Measurements from ENCODE around the gene PIK3R2. TPM values are rescaled to one million over a fixed set of nuclear protein-coding genes. Genes with fewer than 3 reads are reported as not detected.

The PIK3R2 gene
- total RNA-seq, 1 experiment from 2014 or later: 11.3 TPM

DNA sequence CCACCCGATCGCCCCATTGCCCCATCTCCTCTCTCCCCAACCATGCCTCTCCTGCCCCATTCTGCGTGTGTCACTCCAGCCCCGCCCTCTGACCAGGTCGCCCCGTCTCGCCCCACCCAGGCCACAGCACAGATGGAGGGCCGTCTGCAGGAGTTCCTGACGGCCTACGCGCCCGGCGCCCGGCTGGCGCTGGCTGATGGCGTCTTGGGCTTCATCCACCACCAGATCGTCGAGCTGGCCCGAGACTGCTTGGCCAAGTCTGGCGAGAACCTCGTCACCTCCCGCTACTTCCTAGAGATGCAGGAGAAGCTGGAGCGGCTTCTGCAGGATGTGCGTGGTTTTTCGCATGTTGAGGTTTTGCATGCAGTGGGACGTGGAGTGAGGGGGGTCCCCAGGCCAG lies 29.1 kb upstream of the PIK3R2 start:
- DNase-seq (ENCODE audit: low read depth): no peak

DNA sequence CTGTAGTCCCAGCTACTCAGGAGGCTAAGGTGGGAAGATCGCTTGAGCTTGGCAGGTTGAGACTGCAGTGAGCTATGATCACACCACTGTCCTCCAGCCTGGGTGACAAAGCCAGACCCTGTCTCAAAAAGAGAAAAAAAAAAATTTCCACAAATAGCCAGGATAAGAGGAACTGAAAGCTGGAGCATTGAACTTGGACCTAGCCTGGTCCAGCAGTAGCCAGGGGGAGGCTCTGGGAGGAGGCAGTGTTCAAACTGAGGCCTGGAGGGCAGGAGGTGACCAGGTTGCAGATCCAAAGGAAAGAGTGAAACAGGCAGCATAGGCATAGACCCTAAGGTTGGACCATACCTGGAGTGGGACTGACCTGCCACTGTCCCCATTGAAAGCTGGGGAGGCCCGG lies 26.9 kb upstream of the PIK3R2 start:
- DNase-seq (ENCODE audit: low read depth): no peak

DNA sequence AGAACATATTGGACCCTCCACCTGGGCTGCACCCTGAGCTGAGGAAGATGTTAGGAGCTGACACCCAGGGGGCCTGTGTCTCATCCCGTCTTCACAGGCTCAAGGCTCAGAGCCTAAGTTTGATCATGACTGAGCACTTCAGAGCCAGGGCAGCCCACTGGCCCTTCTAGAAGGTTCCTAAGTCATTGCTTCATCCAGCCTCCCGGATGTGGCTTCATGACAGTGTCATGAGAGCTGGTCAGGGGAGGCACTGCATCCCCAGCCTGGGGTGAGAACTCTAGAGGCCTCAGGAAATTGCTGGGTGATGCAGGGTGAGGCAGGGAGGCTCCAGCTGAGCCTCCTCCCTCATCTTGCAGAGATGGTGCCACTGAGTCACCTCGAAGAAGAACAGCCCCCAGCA lies 24.9 kb upstream of the PIK3R2 start:
- DNase-seq (ENCODE audit: low read depth): peak; percentile 59

DNA sequence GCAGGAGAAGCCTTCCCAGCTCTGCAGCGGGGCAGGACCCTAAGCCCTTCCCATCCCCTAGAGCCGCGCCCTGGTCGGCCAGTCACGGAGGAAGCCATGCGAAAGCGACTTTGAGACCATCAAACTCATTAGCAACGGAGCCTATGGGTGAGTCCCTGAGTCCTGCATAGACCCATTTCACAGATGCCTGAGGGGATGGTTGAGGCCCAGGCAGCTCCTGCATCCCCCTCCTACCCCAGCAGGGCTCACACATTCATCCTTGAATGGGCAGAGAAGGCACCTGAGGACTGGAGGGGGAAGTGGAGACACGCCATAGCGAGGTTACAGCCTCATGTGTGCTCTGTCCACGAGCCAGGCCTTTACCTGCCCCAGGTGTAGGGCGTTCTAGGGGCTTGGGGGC lies 24.2 kb upstream of the PIK3R2 start:
- no peak for DNase-seq (ENCODE audit: low read depth)

DNA sequence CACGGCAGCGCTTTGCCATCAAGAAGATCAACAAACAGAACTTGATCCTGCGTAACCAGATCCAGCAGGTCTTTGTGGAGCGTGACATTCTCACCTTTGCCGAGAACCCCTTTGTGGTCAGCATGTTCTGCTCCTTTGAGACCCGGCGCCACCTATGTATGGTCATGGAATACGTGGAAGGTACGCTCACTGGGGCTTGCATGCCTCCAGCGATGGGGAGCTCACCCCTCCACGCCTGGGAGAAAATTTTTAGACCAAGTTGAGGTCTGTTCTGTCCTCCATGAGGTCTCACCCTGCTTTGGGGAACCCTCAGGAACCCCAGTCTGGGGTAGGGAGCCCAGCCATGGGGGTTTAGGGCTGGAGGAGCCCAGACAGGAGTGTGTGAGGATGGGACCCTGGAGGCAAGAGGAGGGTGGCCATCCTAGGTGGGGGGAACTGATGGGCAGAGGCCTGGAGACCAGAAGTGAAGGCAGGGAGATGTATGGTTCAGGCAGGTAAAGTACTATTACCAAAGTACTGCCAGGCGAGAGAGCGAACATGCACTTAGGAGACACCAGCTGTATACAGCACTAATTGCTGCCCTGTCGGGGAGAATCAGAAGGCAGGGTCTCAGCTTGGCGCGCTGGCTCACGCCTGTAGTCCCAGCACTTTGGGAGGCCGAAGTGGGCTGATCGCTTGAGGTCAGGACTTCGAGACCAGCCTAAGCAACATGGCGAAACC lies 22.3 kb upstream of the PIK3R2 start:
- DNase-seq (ENCODE audit: low read depth): no peak

DNA sequence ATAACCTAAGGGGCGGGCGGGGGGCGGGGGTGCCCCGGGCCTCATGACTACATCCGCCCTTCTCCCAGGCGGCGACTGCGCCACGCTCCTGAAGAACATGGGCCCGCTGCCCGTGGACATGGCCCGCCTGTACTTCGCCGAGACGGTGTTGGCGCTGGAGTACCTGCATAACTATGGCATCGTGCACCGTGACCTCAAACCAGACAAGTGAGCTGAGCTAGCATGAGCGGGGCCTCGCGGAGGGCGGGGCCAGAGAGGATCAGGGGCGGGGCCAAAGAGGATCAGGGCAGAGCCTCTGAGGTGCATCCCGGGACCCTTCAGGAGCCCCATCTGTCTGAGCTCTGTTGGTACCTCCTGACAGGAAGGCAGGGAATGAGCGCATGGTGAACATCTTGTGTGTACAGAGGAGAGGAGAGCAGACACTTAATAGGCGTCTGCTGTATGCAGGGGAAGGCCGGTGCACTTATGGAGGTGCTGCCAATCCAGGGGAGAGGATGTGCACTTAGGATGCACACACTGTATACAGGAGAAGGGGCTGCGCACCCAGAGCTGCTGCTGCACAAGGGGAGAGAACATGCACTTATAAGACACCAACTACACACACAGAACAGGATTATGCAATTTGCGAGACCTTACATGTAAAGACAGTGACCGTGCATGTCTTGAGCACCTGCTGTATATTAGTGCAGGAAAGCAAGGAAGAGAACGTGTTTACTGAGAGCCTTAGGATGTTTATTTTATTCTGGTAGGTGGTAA lies 20.9 kb upstream of the PIK3R2 start:
- DNase-seq (ENCODE audit: low read depth): no peak

DNA sequence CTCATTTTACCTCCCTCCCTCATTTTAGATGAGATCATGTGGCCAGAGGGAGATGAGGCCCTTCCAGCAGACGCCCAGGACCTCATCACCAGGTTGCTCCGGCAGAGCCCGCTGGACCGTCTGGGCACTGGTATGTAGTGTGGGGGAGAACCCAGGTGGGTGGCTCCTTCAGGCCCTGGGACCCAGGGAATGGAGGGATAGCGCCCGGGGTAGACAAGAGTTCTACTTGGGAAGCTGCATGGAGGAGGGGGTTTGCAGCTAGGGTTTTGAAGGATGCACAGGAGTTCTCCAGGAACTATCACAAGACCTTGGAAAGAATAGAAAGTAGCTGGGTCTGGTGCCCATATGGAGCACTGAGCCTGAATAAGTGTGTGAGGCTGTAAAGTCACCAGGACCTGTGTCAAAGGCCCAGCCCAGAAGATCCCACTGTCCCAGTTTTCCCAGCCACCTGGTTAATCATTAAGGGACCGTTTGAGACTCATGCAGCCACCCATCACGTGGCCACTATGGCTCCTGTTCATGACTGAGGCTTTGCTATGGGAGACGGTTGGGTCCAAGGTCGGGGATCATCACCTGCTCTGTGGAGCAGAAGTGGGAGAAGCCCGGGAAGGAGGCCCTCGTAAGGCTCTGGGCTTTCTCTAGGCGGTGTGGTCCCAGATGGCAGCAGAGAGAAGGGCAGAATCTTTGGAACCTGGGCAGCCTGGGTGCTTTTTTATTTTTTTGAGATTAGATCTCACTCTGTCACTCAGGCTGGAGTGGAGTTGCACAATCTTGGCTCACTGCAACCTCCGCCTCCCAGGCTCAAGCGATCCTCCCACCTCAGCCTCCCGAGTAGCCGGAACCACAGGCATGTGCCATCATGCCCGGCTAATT lies 17.0 kb upstream of the PIK3R2 start:
- no peak for DNase-seq (ENCODE audit: low read depth)

DNA sequence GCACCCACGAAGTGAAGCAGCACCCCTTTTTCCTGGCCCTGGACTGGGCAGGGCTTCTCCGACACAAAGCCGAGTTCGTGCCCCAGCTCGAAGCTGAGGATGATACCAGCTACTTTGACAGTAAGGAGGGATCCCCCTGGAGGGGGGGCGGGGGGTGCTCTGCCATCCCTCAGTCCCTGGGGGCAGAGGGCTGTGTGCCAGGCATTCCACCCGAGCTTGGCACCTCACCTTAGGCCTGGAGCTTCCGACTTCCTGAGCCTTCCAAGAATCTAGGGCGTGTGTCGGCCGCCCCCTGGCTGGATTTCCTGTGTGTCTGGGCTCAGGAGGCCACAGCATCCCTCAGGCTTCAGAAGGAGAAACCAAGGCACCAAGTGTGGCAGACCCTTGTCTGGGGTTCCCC lies 15.7 kb upstream of the PIK3R2 start:
- no peak for DNase-seq (ENCODE audit: low read depth)

DNA sequence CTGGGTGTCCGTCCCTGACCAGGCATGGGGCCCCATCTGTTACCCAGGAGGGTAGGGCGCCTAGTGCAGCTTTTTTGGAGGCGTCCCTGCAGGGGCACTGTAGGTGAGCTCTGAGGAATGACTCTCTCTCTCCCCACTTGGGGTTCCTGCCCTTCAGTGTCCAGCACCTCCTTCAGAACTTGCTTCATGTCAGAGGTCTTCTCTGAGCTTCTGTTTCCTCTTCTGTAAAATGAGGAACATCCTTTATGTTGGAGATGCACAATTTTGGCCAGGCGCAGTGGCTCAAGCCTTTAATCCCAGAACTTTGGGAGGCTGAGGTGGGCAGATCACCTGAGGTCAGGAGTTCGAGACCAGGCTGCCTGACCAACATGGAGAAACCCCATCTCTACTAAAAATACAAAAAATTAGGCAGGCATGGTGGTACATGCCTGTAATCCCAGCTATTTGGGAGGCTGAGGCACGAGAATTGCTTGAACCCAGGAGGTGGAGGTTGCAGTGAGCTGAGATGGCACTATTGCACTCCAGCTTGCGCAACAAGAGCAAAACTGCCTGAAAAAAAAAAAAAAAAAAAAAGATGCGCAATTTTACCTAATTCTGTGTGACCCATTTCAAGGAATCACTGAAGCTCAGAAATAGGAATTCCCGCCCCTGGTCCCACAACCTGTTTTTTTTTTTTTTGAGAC lies 15.2 kb upstream of the PIK3R2 start:
- no peak for DNase-seq (ENCODE audit: low read depth)

DNA sequence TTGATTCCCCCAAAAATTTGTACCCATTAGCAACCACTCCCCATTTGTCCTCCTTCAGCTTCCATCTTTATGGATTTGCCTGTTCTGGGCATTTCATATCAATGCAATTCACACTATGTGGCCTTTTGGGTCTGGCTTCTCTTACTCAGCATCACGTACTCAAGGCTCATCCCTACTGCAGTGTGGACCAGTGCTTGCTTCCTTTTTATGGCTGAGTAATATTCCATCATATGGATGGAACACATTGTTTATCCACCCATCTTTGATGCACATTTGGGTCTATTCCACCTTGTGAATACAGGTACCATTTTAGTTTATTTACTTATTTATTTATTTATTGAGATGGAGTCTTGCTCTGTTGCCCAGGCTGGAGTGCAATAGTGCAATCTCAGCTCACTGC lies 12.5 kb upstream of the PIK3R2 start:
- DNase-seq (ENCODE audit: low read depth): no peak

DNA sequence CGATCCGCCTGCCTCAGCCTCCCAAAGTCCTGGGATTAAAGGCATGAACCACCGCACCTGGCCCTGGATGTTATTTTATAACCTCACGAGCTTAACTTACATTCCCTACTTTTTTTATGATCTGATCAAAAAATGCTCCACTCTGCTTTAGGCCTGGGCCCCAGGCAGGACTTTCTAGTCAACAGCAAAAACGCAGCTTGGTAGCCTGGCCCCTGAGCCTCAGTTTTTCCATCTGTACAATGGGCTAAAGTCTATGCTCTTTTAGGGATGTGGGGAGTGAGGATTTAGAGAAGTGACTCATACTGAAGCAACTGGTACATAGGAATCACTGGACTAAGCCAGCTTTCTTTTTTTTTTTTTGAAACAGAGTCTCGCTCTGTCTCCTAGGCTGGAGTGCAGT lies 11.9 kb upstream of the PIK3R2 start:
- DNase-seq (ENCODE audit: low read depth): no peak

DNA sequence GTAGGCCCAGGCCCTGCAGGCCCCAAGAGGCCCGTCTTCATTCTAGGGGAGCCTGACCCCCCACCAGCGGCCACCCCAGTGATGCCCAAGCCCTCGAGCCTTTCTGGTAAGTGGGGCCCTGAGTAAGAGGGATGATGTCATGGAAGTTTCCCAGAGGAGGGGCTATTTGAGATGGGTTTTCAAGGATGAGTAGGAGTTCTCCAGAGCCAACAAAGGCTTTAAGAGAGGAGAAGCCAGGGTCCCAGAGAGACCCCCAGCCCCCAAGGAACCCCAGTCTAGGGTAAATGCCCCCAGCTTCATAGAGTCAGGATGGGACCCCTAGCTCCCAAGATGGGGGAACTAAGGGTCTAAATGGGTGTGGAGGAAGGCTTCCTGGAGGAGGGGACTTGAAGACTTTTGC lies 9.1 kb upstream of the PIK3R2 start:
- DNase-seq (ENCODE audit: low read depth): no peak

DNA sequence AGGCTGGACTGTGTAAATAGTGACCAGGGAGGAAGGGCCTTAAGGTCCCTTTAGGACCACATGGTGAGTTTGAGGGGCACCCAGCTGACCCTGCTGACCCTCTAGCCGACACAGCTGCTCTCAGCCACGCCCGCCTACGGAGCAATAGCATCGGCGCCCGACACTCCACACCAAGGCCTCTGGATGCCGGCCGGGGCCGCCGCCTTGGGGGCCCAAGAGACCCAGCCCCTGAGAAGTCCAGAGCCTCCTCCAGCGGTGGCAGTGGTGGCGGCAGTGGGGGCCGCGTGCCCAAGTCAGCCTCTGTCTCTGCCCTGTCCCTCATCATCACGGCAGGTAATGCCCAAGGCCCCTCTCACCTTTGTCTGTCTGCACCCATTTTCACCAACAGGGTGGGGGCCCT lies 8.6 kb upstream of the PIK3R2 start:
- DNase-seq (ENCODE audit: low read depth): no peak

DNA sequence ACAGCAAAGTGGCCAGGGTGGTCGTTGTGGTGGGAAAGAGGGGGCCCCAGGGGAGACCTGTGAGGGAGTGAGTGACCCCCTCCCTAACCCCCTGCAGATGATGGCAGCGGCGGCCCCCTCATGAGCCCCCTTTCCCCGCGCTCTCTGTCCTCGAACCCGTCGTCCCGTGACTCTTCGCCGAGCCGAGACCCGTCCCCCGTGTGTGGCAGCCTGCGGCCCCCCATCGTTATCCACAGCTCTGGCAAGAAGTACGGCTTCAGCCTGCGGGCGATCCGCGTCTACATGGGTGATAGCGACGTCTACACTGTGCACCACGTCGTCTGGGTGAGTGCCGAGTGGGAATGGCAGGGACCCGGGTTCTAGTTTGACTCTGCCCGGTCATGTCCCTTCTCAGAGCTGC lies 8.1 kb upstream of the PIK3R2 start:
- no peak for DNase-seq (ENCODE audit: low read depth)

DNA sequence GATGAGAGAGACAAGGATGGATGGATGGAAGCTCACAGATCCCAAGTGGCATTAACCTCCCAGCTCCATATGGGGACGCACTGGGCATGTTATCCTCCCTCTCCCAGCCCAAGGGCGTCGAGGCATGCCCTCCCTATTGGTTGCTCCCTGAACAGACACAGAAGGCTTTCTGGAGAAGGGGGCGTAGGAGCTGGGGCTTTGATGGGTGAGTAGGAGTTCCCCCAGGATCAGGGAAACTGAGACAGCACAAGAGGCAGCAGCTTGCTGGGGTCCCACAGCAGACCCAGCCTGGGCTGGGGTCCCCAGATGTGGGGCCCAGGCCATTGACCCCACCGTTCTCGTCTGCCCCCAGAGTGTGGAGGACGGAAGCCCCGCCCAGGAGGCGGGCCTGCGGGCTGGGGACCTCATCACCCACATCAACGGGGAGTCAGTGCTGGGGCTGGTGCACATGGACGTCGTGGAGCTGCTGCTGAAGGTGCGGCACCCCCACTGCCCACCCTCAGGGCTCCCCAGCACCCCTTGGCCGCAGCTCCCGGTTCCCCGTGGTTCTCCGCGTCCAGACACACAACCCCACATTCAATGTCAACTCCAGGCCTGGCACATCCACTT lies 7.5 kb upstream of the PIK3R2 start:
- no peak for DNase-seq (ENCODE audit: low read depth)

DNA sequence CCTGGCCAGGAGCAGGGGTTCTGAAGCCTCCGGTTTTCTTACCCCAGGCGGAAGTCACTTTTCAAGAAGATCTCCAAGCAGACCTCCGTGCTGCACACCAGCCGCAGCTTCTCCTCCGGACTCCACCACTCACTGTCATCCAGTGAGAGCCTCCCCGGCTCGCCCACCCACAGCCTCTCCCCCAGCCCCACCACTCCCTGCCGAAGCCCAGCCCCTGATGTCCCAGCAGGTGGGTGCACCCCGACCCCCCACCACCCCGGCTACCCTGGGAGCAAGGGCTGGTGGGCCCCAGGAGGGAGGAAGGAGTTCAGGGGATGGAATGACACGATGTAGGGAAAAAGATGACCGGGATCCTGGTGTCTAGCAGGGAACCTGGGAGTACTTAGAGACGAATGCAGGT lies 5.6 kb upstream of the PIK3R2 start:
- no peak for DNase-seq (ENCODE audit: low read depth)

DNA sequence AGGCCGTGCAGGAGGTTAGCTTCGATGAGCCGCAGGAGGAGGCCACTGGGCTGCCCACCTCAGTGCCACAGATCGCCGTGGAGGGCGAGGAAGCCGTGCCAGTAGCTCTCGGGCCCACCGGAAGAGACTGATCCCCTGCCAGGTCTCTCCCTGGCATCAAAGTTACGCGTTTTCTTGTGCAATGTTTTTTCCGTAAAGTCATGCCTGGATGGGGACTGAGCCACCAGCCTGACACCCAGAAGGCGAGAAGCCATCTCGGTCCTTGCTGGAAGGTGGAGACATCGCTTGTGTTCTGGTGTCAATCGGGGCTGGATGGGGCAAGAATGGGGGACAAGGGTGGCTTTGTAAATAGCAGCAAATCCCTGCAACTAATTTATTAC lies 3.4 kb upstream of the PIK3R2 start:
- DNase-seq (ENCODE audit: low read depth): no peak

DNA sequence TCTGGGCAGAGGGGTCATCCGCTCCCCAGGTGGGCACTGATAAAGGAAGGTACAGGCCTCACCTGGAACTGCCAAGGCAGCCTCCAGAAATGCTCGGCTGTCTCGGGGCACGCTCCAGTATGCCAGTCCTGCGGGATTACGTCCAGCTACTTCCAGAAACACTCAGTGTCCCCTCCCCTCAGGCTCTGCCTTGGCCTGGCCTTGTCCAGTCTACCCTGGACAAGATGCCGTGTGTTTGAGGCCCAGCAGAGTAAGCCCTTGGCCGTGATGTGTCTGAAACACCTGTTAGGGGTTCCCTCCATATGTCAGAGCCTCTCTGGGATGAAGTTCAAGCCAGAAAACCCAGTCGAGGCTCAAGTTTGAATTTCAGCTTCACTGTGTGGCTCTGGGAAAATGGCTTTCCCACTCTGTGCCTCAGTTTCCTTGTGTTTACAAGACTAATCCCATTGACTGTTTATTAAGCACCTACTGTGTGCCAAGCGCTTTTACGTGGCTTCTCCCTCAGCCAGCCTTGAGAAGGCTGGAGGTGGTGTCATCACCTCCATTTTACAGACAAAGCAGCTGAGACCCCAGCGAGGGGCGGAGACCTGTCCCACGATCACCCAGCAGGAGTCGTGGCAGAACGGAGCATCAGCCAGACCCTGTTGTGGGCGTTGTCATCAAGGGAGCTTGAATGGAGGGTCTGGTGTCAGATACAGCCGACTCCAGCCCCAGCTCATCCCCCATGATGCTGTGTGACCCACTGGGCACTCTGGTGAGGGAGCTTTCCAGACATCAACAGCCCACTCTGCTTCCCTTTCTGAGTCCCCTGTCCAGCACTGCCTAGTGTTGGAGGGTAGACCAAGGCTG lies 2.0 kb upstream of the PIK3R2 start:
- DNase-seq (ENCODE audit: low read depth): no peak

DNA sequence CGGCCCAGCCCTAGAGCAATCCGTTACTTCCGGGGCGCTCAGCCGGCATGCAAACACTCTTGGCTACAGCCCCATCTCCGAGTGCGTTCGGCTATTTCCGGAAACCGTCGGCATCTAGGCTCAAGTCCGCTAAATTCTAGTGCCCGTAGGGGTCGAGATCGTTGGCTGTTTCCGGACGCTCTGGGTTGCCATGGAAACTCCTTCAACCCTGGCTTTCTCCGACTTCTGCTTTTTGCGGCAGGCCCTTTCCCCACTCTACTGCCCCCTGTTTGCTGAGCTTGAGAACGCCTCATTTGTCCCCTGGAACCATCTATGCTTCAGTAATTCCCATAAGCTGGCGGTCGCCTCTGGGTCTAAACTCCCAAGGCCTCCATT lies 534 bp upstream of the PIK3R2 start:
- peak; percentile 97 for DNase-seq (ENCODE audit: low read depth)

DNA sequence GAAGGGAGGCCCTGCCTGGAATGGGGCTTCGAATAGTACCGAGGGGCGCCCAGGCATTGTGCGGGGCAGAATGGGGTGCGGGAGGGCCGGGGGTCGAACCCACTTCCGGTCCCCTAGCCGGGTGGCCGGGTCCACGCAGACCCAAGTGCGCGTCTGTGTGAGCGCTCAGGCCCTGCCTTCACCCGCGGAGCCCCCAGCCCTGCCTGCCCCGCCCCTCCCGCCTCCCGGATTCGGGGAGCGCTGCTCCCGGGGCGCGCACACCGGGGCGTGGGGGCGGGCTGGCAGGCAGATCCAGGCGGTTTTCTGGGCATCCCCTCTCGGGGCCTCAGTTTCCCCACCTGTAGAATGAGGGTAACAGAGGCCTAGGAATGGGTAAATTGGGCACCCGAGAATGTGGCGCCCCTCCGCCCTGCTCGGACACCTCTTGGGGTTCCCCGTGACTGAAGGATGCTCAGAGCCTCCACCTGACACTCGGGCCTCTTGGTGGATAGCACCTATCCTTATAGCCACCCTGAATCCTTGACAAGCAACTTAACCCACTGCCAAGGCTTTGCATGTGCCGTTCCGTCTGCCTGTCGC lies 682 bp downstream of the PIK3R2 start:
- no peak for DNase-seq (ENCODE audit: low read depth)
